Neural progenitor cell (in vitro differentiated cells): Measurements from ENCODE around the gene ELAPOR1.

Source experiments
- EZH2phosphoT487 ChIP-seq: fragments of 200-600 bp; sonication (generic); IDR thresholded peaks from 2 replicates; pipeline ENCODE4 v1.6.1; 2017; ENCODE audit warnings: antibody characterized with exemption
- TF ChIP-seq, protein P1 (sequence below): fragments of 200-600 bp; sonication (generic); IDR thresholded peaks from 2 replicates; pipeline ENCODE4 v1.5.1; 2017; ENCODE audit warnings: antibody characterized with exemption, mild to moderate bottlenecking

DNA sequence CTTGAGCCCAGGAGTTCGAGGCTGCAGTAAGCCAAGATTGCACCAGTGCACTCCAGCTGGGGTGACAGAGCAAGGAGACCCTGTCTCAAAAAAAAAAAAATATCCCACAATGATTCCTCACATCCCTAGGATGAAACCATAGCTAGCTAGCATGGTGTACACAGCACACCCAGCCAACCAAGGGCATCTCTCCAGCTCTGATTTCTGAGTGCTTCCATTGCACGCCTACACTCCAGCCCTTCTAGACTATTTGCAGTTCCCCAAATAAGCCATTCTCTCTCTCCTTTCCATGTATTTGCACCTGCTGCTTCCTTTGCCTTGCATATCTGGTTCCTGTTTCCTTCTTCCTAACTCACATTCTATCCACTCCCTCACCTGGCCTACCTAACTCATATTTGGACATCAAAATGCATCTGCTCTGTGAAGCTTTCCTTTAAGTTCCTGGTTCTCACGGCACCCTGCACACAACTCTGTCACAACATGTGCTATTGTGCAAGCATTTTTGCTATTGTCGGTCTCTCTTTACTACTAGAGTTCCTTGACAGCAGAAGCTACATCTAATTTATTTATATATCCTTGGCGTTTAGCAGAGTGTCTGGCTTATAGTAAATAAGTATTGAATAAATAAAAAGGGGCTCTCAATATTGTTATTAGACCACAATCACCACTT is 2.4 kb upstream of the ELAPOR1 start:
- TF ChIP-seq, protein P1, sequence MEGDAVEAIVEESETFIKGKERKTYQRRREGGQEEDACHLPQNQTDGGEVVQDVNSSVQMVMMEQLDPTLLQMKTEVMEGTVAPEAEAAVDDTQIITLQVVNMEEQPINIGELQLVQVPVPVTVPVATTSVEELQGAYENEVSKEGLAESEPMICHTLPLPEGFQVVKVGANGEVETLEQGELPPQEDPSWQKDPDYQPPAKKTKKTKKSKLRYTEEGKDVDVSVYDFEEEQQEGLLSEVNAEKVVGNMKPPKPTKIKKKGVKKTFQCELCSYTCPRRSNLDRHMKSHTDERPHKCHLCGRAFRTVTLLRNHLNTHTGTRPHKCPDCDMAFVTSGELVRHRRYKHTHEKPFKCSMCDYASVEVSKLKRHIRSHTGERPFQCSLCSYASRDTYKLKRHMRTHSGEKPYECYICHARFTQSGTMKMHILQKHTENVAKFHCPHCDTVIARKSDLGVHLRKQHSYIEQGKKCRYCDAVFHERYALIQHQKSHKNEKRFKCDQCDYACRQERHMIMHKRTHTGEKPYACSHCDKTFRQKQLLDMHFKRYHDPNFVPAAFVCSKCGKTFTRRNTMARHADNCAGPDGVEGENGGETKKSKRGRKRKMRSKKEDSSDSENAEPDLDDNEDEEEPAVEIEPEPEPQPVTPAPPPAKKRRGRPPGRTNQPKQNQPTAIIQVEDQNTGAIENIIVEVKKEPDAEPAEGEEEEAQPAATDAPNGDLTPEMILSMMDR = no peak
- TF ChIP-seq EZH2phosphoT487 = no peak
